Measurements from ENCODE around the gene E4F1. TPM values are rescaled to one million over a fixed set of nuclear protein-coding genes. Genes with fewer than 3 reads are reported as not detected.
A peak's percentile ranks its signal among the peaks of the same experiment; 100 is the strongest.

The E4F1 gene
- total RNA-seq, 4 donors from 2014 or later = 18.3 to 39.6 (median 25.7) TPM

GRCh38 chr16:2210386-2211365, 12.7 kb upstream of the E4F1 start, which contains the start of gene BRICD5:
Gene BRICD5, minus strand, starts transcription at chr16:2210863. Its CDS starts 30 bp downstream, at chr16:2210833.
- no peak for TF ChIP-seq CTCF (IDR thresholded peaks at IDR 0.05)
- ATAC-seq (ENCODE audit: low FRiP score) (no peak), DNase-seq (ENCODE audit: low spot score) (no peak)

DNA sequence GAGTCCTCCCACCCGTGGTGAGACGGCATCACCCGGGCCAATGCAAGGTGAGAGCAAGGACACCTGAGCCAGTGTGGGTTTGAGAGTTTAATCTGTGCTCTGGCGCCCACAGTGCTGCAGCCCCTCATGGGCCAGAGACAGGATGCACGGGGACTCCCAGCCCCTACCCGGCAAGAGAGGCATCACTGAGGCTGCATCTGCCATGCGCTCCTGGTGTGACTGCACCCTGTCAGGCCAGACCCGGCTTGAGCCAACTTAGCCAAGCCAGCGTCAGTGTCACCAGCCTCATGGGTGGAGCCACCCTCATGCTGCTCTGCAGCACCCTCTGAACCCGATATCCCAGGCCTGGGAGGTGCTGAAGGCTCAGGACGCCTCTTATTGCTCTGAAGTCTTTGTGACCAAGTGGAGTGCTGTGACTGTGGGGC, 11.5 kb upstream of the E4F1 start:
- ATAC-seq (ENCODE audit: low FRiP score) = no peak
- no peak for DNase-seq (ENCODE audit: low spot score)
- no peak for TF ChIP-seq CTCF (IDR thresholded peaks at IDR 0.05)

GRCh38 chr16:2212362-2213324, 10.7 kb upstream of the E4F1 start:
- DNase-seq (ENCODE audit: low spot score) (no peak), ATAC-seq (ENCODE audit: low FRiP score) (no peak)
- TF ChIP-seq CTCF (IDR thresholded peaks at IDR 0.05) = no peak

DNA sequence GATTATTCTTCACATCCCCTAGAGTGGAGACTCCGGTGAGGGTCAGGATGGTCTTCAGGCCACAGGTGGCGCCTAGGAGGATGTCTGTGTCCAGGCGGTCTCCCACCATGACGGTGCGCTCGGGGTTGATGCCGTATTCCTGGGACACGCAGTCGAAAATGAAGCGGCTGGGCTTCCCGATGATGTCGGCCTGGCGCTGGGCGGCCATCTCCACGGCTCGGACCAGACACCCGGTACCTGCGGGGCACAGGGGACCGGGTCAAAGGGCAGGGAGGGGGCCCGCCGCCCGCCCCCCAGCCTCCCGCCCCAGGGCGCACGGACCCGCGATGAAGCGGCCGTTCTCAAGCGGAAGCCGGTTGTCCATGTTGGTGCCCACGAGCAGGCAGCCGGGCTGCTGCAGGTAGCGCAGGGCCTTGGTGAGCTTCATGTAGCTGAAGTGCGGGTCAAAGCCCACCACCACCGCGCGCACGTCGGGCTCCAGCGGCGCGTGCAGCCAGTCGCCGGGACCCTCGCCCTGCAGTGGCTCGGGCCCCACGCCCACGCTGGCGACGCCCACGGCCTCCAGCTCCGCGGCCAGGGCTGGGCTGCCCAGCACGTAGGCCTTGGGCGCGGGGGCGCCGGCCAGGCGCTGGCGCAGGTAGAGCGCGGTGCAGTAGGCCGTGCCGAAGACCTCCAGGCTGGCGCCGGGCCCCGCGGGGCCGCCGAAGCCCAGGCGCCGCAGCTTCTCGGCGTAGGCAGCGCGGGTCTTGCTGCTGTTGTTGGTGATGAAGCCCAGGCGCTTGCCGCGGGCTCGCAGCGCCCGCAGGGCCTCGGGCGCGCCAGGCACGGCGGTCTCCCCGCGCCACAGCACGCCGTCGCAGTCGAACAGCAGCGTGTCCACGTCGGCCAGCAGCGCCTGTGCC, 9.3 kb upstream of the E4F1 start:
- no peak for TF ChIP-seq CTCF (IDR thresholded peaks at IDR 0.05)
- DNase-seq (ENCODE audit: low spot score) = no peak
- no peak for ATAC-seq (ENCODE audit: low FRiP score)

GRCh38 chr16:2214719-2214968, 8.7 kb upstream of the E4F1 start, which contains the start of gene PGP:
Gene PGP, minus strand, starts transcription at chr16:2214840. Its CDS starts 63 bp downstream, at chr16:2214777.
- TF ChIP-seq CTCF (IDR thresholded peaks at IDR 0.05) = no peak
- ATAC-seq (ENCODE audit: low FRiP score) (peak; percentile 94), DNase-seq (ENCODE audit: low spot score) (no peak)

DNA sequence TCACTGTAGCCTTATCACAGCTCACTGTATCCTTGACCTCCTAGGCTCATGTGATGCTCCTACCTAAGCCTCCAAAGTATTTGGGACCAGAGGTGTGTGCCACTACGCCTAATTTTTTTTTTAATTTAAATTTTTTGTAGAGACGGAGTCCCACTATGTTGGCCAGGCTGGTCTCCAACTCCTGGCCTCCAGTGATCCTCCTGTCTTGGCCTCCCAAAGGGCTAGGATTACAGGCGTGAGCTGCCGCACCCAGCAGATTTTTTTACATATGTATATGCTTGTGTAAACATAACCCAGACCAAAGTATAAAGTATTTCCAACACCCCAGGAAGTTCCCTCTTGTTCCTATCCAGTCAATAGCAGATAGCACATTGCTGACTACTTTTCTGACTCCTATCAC, 7.1 kb upstream of the E4F1 start:
- no peak for ATAC-seq (ENCODE audit: low FRiP score)
- DNase-seq (ENCODE audit: low spot score) = no peak
- no peak for TF ChIP-seq CTCF (IDR thresholded peaks at IDR 0.05)
